ENCODE measurements around the gene RNF25. TPM values are rescaled to one million over a fixed set of nuclear protein-coding genes. Genes with fewer than 3 reads are reported as not detected.

RNF25 gene
- total RNA-seq, 1 experiment from 2014 or later = 40.7 TPM

GRCh38 chr2:218671097-218671653 lies 627 bp downstream of the RNF25 start:
- Mint-ChIP-seq H3K4me3 (peak overlapping the region; percentile 99 to 100), H3K27me3 (ENCODE audit: low read depth) (no peaks in the 10 kb centered on the region; the same call in 1 of the 2 replicates), H3K36me3 (ENCODE audit: insufficient read depth in 1 of 3, low read depth in 3 of 3) (peaks cover 9 to 29% (median 23%) of the 10 kb centered on the region in 3 experiments; a peak in 6 of 7 replicates), H3K27ac (peak overlapping the region; percentile 84 to 100 (median 99)), H3K4me1 (peaks cover 12 to 14% of the 10 kb centered on the region in 2 experiments), H3K9me3 (no peaks in the 10 kb centered on the region; a peak in 1 of 5 replicates)
- H3T11ph ChIP-seq (ENCODE audit: low read length) = no peak overlapping the region
- H3K9ac ChIP-seq (ENCODE audit: extremely low read depth, insufficient read length, low read length) = peak overlapping the region; percentile 52
- H3K79me2 ChIP-seq (ENCODE audit: insufficient read depth, low read length) = no peaks in the 10 kb centered on the region
- H2AFZ ChIP-seq (ENCODE audit: low read length) = no peak overlapping the region
- H3K9me3 ChIP-seq (ENCODE audit: control insufficient read depth, low read depth, low read length) = no peaks in the 10 kb centered on the region
- H3K4me2 ChIP-seq (ENCODE audit: insufficient read depth, insufficient read length, low read length) = peak overlapping the region; percentile 86
- no peak overlapping the region for H3K14ac ChIP-seq (ENCODE audit: insufficient read depth, low read length)
- no peak overlapping the region for H3K23ac ChIP-seq (ENCODE audit: insufficient read length, low read depth, low read length)
- no peak overlapping the region for H2BK20ac ChIP-seq (ENCODE audit: low read depth, low read length, poor library complexity, severe bottlenecking)
- no peak overlapping the region for H3K18ac ChIP-seq (ENCODE audit: insufficient read length, low read depth, low read length)
- no peaks in the 10 kb centered on the region for H4K20me1 ChIP-seq (ENCODE audit: control insufficient read depth, insufficient read depth, insufficient read length)
- no peak overlapping the region for H3K4ac ChIP-seq (ENCODE audit: low read depth, low read length)
- no peak overlapping the region for H2AK5ac ChIP-seq (ENCODE audit: insufficient read length, low read length)
- H4K91ac ChIP-seq (ENCODE audit: insufficient read length, low read depth, low read length) = no peak overlapping the region
- no peak overlapping the region for H2BK5ac ChIP-seq (ENCODE audit: insufficient read length, low read length)
- no peak overlapping the region for H4K5ac ChIP-seq (ENCODE audit: insufficient read length, low read depth, low read length)
- no peak overlapping the region for H2BK15ac ChIP-seq (ENCODE audit: low read depth, low read length)
- H3K79me1 ChIP-seq (ENCODE audit: insufficient read depth, low read depth, low read length, poor library complexity, severe bottlenecking) = no peaks in the 10 kb centered on the region
- no peak overlapping the region for H3K56ac ChIP-seq (ENCODE audit: insufficient read length, low read depth, low read length)
- no peak overlapping the region for H2BK12ac ChIP-seq (ENCODE audit: insufficient read length, low read depth, low read length)
- no peak overlapping the region for H4K8ac ChIP-seq (replicated peaks; ENCODE audit: insufficient read length, low read depth, low read length)
- peaks cover 14% of the 10 kb centered on the region for H3K23me2 ChIP-seq (ENCODE audit: insufficient read length, low read depth, low read length, poor library complexity, severe bottlenecking)
- no peak overlapping the region for H3K27ac ChIP-seq (ENCODE audit: insufficient read length, low read depth, low read length)
- WGBS (ENCODE audit: extremely low coverage, insufficient read length, low lambda C conversion rate) = no CpG with 5 or more reads among the region's 12 CpGs
- H2BK120ac ChIP-seq (ENCODE audit: low read depth, low read length, poor library complexity, severe bottlenecking) = no peak overlapping the region
- DNase-seq = no peak
- no peaks in the 10 kb centered on the region for H3K27me3 ChIP-seq (ENCODE audit: insufficient read depth, low read length)
- TF ChIP-seq CTCF (conservative IDR thresholded peaks at IDR 0.05) = no peak
- no peaks in the 10 kb centered on the region for H3K4me1 ChIP-seq (ENCODE audit: insufficient read depth, low read length)

All from H9 (cell line).